ENCODE measurements around the gene CARF.

DNA sequence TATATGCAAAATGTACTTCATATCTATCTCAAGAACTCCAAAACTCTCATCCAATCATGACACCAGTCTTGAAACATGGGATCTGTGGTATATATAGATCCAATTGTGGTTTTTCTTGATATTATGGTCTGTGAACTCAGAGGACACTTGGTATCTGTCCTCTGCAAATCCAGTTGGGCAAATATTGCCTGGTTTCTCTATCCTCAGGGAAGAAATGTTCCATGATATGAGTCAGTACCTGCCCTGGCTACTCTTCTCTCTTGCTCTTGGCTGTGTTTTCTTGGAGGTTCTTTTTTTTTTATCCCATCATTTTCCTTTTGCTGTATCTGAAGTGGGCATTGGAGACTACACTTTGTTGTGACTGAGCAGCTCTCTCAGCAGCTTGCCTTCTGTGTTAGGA, 113.5 kb downstream of the CARF start:
- TF ChIP-seq, protein P1, sequence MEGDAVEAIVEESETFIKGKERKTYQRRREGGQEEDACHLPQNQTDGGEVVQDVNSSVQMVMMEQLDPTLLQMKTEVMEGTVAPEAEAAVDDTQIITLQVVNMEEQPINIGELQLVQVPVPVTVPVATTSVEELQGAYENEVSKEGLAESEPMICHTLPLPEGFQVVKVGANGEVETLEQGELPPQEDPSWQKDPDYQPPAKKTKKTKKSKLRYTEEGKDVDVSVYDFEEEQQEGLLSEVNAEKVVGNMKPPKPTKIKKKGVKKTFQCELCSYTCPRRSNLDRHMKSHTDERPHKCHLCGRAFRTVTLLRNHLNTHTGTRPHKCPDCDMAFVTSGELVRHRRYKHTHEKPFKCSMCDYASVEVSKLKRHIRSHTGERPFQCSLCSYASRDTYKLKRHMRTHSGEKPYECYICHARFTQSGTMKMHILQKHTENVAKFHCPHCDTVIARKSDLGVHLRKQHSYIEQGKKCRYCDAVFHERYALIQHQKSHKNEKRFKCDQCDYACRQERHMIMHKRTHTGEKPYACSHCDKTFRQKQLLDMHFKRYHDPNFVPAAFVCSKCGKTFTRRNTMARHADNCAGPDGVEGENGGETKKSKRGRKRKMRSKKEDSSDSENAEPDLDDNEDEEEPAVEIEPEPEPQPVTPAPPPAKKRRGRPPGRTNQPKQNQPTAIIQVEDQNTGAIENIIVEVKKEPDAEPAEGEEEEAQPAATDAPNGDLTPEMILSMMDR (IDR thresholded peaks at IDR 0.05; ENCODE audit: poor library complexity, severe bottlenecking) = no peak
- TF ChIP-seq MXI1 (conservative IDR thresholded peaks at IDR 0.05; ENCODE audit: poor library complexity, severe bottlenecking) (no peak), EZH2 (IDR thresholded peaks at IDR 0.05; ENCODE audit: borderline replicate concordance, insufficient read depth, low read length, poor library complexity, severe bottlenecking) (no peak), SMC3 (conservative IDR thresholded peaks at IDR 0.05; ENCODE audit: poor library complexity) (no peak), RAD21 (conservative IDR thresholded peaks at IDR 0.05) (no peak)
